SK-N-SH treated with all-trans-retinoic acid at 6 μM for 48 hours (cell line): Measurements from ENCODE around the gene COX5A.

Experiments
- ATAC-seq: fragments of 200-7000 bp; cut with Tn5 transposase; 3 replicates; pipeline ENCODE4 v1.9.1; 2020; ENCODE audit warnings: mild to moderate bottlenecking, moderate library complexity
- ARNTL ChIP-seq: fragments of 450-650 bp; formaldehyde crosslinking; IDR thresholded peaks from 2 replicates; pipeline ENCODE4 v1.5.0; 2020; ENCODE audit warnings: low read depth, mild to moderate bottlenecking, moderate library complexity, borderline replicate concordance
- BACH2 ChIP-seq: fragments of 250-450 bp; sonication (Bioruptor Pico); IDR thresholded peaks from 2 replicates; pipeline ENCODE4 v1.9.0; 2021; ENCODE audit warnings: mild to moderate bottlenecking, borderline replicate concordance
- CSDC2 ChIP-seq: fragments of 250-450 bp; sonication (Bioruptor Pico); IDR thresholded peaks from 2 replicates; pipeline ENCODE4 v1.5.0; 2020; ENCODE audit warnings: mild to moderate bottlenecking, moderate library complexity
- ESRRG ChIP-seq: fragments of 250-450 bp; sonication (Bioruptor Pico); IDR thresholded peaks from 2 replicates; pipeline ENCODE4 v1.6.1; 2021; ENCODE audit warnings: mild to moderate bottlenecking
- GLIS3 ChIP-seq: fragments of 250-450 bp; sonication (Bioruptor Pico); IDR thresholded peaks from 2 replicates; pipeline ENCODE4 v1.5.0; 2020; ENCODE audit warnings: mild to moderate bottlenecking, moderate library complexity
- OSR1 ChIP-seq: fragments of 250-450 bp; sonication (Bioruptor Pico); IDR thresholded peaks from 2 replicates; pipeline ENCODE4 v1.8.0; 2022; ENCODE audit warnings: moderate library complexity, mild to moderate bottlenecking, inconsistent platforms
- RARB ChIP-seq: fragments of 250-450 bp; sonication (Bioruptor Pico); IDR thresholded peaks from 2 replicates; pipeline ENCODE4 v1.8.0; 2021; ENCODE audit warnings: mild to moderate bottlenecking, moderate library complexity
- SNAI2 ChIP-seq: fragments of 250-450 bp; sonication (Bioruptor Pico); IDR thresholded peaks from 2 replicates; pipeline ENCODE4 v1.5.0; 2020; ENCODE audit warnings: mild to moderate bottlenecking, moderate library complexity
- TCF4 ChIP-seq: fragments of 250-450 bp; sonication (Bioruptor Pico); IDR thresholded peaks from 2 replicates; pipeline ENCODE4 v1.8.0; 2021; ENCODE audit warnings: mild to moderate bottlenecking, moderate library complexity, borderline replicate concordance
- TOX ChIP-seq: fragments of 250-450 bp; sonication (Bioruptor Pico); IDR thresholded peaks from 2 replicates; pipeline ENCODE4 v1.8.0; 2021; ENCODE audit warnings: mild to moderate bottlenecking, moderate library complexity, borderline replicate concordance
- ZC3H10 ChIP-seq: fragments of 250-450 bp; sonication (Bioruptor Pico); IDR thresholded peaks from 2 replicates; pipeline ENCODE4 v1.5.1; 2021; ENCODE audit warnings: mild to moderate bottlenecking, moderate library complexity
- ZFP30 ChIP-seq: fragments of 450-650 bp; formaldehyde crosslinking; IDR thresholded peaks from 2 replicates; pipeline ENCODE4 v1.5.0; 2022; ENCODE audit warnings: mild to moderate bottlenecking, moderate library complexity
- ZNF565 ChIP-seq: fragments of 450-650 bp; formaldehyde crosslinking; conservative IDR thresholded peaks from 2 replicates; pipeline ENCODE4 v1.5.0; 2020; ENCODE audit warnings: low read depth, mild to moderate bottlenecking, moderate library complexity
- ZNF70 ChIP-seq: fragments of 450-650 bp; formaldehyde crosslinking; IDR thresholded peaks from 2 replicates; pipeline ENCODE4 v1.5.0; 2020; ENCODE audit warnings: mild to moderate bottlenecking, moderate library complexity
- ZNF8 ChIP-seq: fragments of 450-650 bp; formaldehyde crosslinking; IDR thresholded peaks from 2 replicates; pipeline ENCODE4 v1.5.0; 2020; ENCODE audit warnings: mild to moderate bottlenecking, moderate library complexity
- TF ChIP-seq, protein P1 (sequence below): fragments of 250-450 bp; sonication (Bioruptor Pico); IDR thresholded peaks from 2 replicates; pipeline ENCODE4 v1.5.0; 2020; ENCODE audit warnings: mild to moderate bottlenecking, moderate library complexity
- TF ChIP-seq, protein P2 (sequence below): fragments of 250-450 bp; sonication (Bioruptor Pico); IDR thresholded peaks from 2 replicates; pipeline ENCODE4 v1.8.0; 2021; ENCODE audit warnings: low read depth, mild to moderate bottlenecking, moderate library complexity, borderline replicate concordance
- TF ChIP-seq, protein P3 (sequence below): fragments of 250-450 bp; sonication (Bioruptor Pico); IDR thresholded peaks from 2 replicates; pipeline ENCODE4 v1.8.0; 2020; ENCODE audit warnings: mild to moderate bottlenecking, moderate library complexity, borderline replicate concordance
- TF ChIP-seq, protein P4 (sequence below): fragments of 250-450 bp; sonication (Bioruptor Pico); IDR thresholded peaks from 2 replicates; pipeline ENCODE4 v1.5.1; 2020; ENCODE audit warnings: low read depth, mild to moderate bottlenecking, moderate library complexity
- TF ChIP-seq, protein P5 (sequence below): fragments of 250-450 bp; sonication (Bioruptor Pico); IDR thresholded peaks from 2 replicates; pipeline ENCODE4 v1.5.1; 2021; ENCODE audit warnings: mild to moderate bottlenecking, moderate library complexity

Gene COX5A

DNA sequence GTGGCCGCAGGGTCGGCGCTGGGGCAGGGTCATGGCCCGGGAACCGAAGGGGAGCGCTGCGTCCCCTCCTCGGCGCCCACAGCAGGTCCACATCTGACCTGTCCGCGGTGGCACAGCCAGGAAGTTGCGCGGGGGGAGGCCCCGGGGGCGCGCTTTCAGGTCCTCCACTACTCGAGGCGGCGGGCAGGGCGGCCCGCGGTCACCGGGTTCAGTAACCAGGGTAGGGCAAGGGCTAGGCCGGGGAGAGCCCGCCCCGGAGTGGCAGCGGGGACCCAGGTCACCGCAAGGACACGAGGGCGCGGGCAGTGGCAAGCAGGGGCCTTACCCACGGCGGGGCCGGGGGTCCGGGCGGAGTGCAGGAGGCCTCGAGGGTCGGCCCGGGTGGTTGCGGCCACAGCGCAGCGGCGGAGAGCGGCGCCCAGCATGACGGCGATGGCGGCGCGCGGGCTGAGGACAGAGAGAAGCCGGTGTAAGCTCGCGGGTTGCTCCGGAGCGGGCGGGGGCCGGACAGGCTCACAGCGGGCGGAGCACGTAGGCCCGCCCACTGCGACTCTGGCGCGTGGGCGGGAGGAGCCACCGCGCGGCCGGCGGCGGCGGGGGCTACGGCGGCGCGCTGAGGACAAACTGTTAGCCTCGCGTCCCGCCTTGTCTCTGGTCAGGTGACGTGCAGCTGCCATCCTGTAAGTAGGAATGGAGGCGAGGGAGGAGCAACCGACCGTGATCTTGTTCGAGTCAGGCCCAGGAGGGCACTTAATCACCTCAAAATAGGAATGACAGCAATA lies at the start of gene COX5A:
TSS of gene COX5A (minus strand) at position 484 of the 782 bp plus-strand sequence. CDS start at position 425, 59 bp downstream.
- peak; percentile 98 for ATAC-seq
- TF ChIP-seq TCF4 (CRISPR knock-in tag), result no peak
- TF ChIP-seq, protein P1, sequence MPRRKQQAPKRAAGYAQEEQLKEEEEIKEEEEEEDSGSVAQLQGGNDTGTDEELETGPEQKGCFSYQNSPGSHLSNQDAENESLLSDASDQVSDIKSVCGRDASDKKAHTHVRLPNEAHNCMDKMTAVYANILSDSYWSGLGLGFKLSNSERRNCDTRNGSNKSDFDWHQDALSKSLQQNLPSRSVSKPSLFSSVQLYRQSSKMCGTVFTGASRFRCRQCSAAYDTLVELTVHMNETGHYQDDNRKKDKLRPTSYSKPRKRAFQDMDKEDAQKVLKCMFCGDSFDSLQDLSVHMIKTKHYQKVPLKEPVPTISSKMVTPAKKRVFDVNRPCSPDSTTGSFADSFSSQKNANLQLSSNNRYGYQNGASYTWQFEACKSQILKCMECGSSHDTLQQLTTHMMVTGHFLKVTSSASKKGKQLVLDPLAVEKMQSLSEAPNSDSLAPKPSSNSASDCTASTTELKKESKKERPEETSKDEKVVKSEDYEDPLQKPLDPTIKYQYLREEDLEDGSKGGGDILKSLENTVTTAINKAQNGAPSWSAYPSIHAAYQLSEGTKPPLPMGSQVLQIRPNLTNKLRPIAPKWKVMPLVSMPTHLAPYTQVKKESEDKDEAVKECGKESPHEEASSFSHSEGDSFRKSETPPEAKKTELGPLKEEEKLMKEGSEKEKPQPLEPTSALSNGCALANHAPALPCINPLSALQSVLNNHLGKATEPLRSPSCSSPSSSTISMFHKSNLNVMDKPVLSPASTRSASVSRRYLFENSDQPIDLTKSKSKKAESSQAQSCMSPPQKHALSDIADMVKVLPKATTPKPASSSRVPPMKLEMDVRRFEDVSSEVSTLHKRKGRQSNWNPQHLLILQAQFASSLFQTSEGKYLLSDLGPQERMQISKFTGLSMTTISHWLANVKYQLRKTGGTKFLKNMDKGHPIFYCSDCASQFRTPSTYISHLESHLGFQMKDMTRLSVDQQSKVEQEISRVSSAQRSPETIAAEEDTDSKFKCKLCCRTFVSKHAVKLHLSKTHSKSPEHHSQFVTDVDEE (CRISPR knock-in tag), result no peak; the same call in 1 of the 2 replicates

DNA sequence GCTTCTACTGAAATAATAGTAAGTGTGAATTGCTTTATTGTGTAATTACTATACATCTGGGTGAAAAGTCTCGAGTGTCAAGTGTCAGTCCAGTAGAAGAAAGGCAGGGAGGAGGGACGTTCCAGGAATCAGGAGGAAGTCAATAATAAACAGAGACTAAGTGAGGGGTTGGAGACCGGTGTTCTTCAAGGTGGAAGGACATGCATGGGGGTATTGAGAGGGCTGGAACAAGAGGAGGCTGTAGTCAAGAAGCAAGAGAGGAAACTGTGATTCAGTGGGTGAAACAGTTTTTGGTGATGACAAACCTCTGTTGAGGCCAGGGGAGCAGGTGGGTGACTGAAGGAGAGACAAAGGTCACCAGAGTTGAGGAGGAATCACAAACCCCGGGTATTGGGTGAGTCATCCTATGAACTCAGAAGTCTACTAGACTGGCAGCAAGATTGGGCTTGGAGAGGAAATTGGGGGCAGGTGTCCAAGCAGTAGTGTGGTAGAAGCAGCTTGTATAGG lies 45.9 kb upstream of the COX5A start:
- no peak for TF ChIP-seq ZFP30 (CRISPR knock-in tag)
- TF ChIP-seq SNAI2 (CRISPR knock-in tag), result no peak
- TF ChIP-seq OSR1, result no peak
- TF ChIP-seq, protein P2, sequence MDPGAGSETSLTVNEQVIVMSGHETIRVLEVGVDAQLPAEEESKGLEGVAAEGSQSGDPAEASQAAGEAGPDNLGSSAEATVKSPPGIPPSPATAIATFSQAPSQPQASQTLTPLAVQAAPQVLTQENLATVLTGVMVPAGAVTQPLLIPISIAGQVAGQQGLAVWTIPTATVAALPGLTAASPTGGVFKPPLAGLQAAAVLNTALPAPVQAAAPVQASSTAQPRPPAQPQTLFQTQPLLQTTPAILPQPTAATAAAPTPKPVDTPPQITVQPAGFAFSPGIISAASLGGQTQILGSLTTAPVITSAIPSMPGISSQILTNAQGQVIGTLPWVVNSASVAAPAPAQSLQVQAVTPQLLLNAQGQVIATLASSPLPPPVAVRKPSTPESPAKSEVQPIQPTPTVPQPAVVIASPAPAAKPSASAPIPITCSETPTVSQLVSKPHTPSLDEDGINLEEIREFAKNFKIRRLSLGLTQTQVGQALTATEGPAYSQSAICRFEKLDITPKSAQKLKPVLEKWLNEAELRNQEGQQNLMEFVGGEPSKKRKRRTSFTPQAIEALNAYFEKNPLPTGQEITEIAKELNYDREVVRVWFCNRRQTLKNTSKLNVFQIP (CRISPR knock-in tag), result no peak
- TF ChIP-seq CSDC2, result no peak
- no peak for TF ChIP-seq ZNF70 (CRISPR knock-in tag)
- no peak for TF ChIP-seq GLIS3 (CRISPR knock-in tag)
- TF ChIP-seq ZNF8 (CRISPR knock-in tag), result no peak
- TF ChIP-seq TCF4 (CRISPR knock-in tag), result no peak
- ATAC-seq, result no peak

DNA sequence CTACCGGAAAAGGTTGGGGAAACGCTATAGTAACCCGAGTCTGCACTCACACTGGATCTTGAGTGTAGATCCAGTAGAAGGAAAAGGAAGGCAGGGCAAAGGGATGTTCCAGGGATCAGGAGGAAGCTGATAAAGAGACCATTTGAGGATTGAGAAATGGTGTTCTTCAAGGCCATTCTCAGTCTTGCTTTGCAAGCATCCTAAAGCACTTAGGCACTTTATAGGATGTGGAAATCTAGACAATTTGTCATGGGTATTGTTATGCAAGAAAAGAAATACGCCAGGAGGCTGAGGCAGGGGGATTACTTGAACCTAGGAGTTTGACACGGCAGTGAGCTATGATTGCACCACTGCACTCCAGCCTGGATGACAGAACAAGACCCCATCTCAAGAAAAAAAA lies 44.3 kb upstream of the COX5A start:
- no peak for ATAC-seq
- TF ChIP-seq, protein P3, sequence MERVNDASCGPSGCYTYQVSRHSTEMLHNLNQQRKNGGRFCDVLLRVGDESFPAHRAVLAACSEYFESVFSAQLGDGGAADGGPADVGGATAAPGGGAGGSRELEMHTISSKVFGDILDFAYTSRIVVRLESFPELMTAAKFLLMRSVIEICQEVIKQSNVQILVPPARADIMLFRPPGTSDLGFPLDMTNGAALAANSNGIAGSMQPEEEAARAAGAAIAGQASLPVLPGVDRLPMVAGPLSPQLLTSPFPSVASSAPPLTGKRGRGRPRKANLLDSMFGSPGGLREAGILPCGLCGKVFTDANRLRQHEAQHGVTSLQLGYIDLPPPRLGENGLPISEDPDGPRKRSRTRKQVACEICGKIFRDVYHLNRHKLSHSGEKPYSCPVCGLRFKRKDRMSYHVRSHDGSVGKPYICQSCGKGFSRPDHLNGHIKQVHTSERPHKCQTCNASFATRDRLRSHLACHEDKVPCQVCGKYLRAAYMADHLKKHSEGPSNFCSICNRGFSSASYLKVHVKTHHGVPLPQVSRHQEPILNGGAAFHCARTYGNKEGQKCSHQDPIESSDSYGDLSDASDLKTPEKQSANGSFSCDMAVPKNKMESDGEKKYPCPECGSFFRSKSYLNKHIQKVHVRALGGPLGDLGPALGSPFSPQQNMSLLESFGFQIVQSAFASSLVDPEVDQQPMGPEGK (CRISPR knock-in tag), result no peak
- TF ChIP-seq ZC3H10 (CRISPR knock-in tag), result no peak
- no peak for TF ChIP-seq ARNTL
- no peak for TF ChIP-seq ZNF70 (CRISPR knock-in tag)
- TF ChIP-seq ZNF565 (CRISPR knock-in tag), result no peak
- TF ChIP-seq TCF4 (CRISPR knock-in tag), result no peak
- TF ChIP-seq ZFP30 (CRISPR knock-in tag), result no peak
- no peak for TF ChIP-seq OSR1
- TF ChIP-seq, protein P2 (CRISPR knock-in tag), result no peak
- TF ChIP-seq BACH2 (CRISPR knock-in tag), result no peak
- no peak for TF ChIP-seq SNAI2 (CRISPR knock-in tag)
- no peak for TF ChIP-seq ESRRG
- TF ChIP-seq RARB (CRISPR knock-in tag), result no peak
- TF ChIP-seq, protein P4, sequence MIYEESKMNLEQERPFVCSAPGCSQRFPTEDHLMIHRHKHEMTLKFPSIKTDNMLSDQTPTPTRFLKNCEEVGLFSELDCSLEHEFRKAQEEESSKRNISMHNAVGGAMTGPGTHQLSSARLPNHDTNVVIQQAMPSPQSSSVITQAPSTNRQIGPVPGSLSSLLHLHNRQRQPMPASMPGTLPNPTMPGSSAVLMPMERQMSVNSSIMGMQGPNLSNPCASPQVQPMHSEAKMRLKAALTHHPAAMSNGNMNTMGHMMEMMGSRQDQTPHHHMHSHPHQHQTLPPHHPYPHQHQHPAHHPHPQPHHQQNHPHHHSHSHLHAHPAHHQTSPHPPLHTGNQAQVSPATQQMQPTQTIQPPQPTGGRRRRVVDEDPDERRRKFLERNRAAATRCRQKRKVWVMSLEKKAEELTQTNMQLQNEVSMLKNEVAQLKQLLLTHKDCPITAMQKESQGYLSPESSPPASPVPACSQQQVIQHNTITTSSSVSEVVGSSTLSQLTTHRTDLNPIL (CRISPR knock-in tag), result no peak
- no peak for TF ChIP-seq TOX
- TF ChIP-seq GLIS3 (CRISPR knock-in tag), result no peak
- TF ChIP-seq, protein P1 (CRISPR knock-in tag), result no peak
- TF ChIP-seq ZNF8 (CRISPR knock-in tag), result no peak
- TF ChIP-seq, protein P5, sequence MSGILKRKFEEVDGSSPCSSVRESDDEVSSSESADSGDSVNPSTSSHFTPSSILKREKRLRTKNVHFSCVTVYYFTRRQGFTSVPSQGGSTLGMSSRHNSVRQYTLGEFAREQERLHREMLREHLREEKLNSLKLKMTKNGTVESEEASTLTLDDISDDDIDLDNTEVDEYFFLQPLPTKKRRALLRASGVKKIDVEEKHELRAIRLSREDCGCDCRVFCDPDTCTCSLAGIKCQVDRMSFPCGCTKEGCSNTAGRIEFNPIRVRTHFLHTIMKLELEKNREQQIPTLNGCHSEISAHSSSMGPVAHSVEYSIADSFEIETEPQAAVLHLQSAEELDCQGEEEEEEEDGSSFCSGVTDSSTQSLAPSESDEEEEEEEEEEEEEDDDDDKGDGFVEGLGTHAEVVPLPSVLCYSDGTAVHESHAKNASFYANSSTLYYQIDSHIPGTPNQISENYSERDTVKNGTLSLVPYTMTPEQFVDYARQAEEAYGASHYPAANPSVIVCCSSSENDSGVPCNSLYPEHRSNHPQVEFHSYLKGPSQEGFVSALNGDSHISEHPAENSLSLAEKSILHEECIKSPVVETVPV (CRISPR knock-in tag), result no peak
- no peak for TF ChIP-seq CSDC2
